ENCODE measurements around the gene RPS21. TPM values are rescaled to one million over a fixed set of nuclear protein-coding genes. Genes with fewer than 3 reads are reported as not detected.

Gene RPS21
- polyA plus RNA-seq, 1 experiment = 2,723 TPM

- POLR2A ChIA-PET = no interaction called here
- Histone ChIP-seq H3K4me3 (ENCODE audit: low read depth, low read length) (no peak overlapping the region), H3K27me3 (ENCODE audit: control insufficient read depth, insufficient read depth, low read length) (no peaks in the 10 kb centered on the region), H3K9me3 (ENCODE audit: control insufficient read depth, insufficient read depth, low read length) (no peaks in the 10 kb centered on the region; the same call in 1 of the 2 replicates), H3K27ac (ENCODE audit: low read depth, low read length) (peak overlapping the region; percentile 21)
- TF ChIP-seq CTCF (IDR thresholded peaks at IDR 0.05; ENCODE audit: low read depth, low read length) = no peak
- CTCF ChIA-PET = no interaction called here
- no peak for DNase-seq (ENCODE audit: low read depth, low spot score)
Measured at GRCh38 chr20:62362590-62362940, 24.3 kb upstream of the RPS21 start.

GRCh38 chr20:62362991-62363919 lies 23.6 kb upstream of the RPS21 start:
- DNase-seq (ENCODE audit: low read depth, low spot score) = no peak
- Histone ChIP-seq H3K27me3 (ENCODE audit: control insufficient read depth, insufficient read depth, low read length) (no peaks in the 10 kb centered on the region), H3K4me3 (ENCODE audit: low read depth, low read length) (no peak overlapping the region), H3K27ac (ENCODE audit: low read depth, low read length) (no peak overlapping the region), H3K9me3 (ENCODE audit: control insufficient read depth, insufficient read depth, low read length) (no peaks in the 10 kb centered on the region; the same call in 1 of the 2 replicates)
- ChIA-PET POLR2A (no interaction called here), CTCF (no interaction called here)
- TF ChIP-seq CTCF (IDR thresholded peaks at IDR 0.05; ENCODE audit: low read depth, low read length) = no peak

GRCh38 chr20:62363920-62364851 lies 22.7 kb upstream of the RPS21 start:
- Histone ChIP-seq H3K4me3 (ENCODE audit: low read depth, low read length) (no peak overlapping the region), H3K9me3 (ENCODE audit: control insufficient read depth, insufficient read depth, low read length) (no peaks in the 10 kb centered on the region; the same call in 1 of the 2 replicates), H3K27ac (ENCODE audit: low read depth, low read length) (no peak overlapping the region), H3K27me3 (ENCODE audit: control insufficient read depth, insufficient read depth, low read length) (no peaks in the 10 kb centered on the region)
- ChIA-PET CTCF (interaction anchor here (1.3 to 1.4 kb wide), 2 partner anchors 11 to 62 kb away, joined by 4 to 5 read pairs; no protein-coding TSS in a partner anchor), POLR2A (interaction anchor here (1.1 kb wide), 1 partner anchor 61 kb away, joined by 3 read pairs; no protein-coding TSS in a partner anchor)
- TF ChIP-seq CTCF (IDR thresholded peaks at IDR 0.05; ENCODE audit: low read depth, low read length) = no peak
- no peak for DNase-seq (ENCODE audit: low read depth, low spot score)

- TF ChIP-seq CTCF (IDR thresholded peaks at IDR 0.05; ENCODE audit: low read depth, low read length) = no peak
- DNase-seq (ENCODE audit: low read depth, low spot score) = no peak
- ChIA-PET CTCF (interaction anchor here (0.6 to 1.8 kb wide), 4 partner anchors 10 to 63 kb away, joined by 4 to 5 read pairs (median 4); no protein-coding TSS in a partner anchor), POLR2A (interaction anchor here (0.8 to 1.1 kb wide), 3 partner anchors 9 to 62 kb away, joined by 3 to 5 read pairs (median 3); no protein-coding TSS in a partner anchor)
- no peaks in the 10 kb centered on the region; the same call in 1 of the 2 replicates for H3K9me3 ChIP-seq (ENCODE audit: control insufficient read depth, insufficient read depth, low read length)
- H3K27me3 ChIP-seq (ENCODE audit: control insufficient read depth, insufficient read depth, low read length) = no peaks in the 10 kb centered on the region
- H3K27ac ChIP-seq (ENCODE audit: low read depth, low read length) = no peak overlapping the region
- no peak overlapping the region for H3K4me3 ChIP-seq (ENCODE audit: low read depth, low read length)
Measured at GRCh38 chr20:62364911-62365736, 21.8 kb upstream of the RPS21 start.
